ENCODE results near the gene MCF2L.
"Not testable (repeated sequence)": the region's sequence is repeated elsewhere in the genome, so short reads cannot be mapped to it uniquely, and the experiment has no call there.

The MCF2L gene

GRCh38 chr13:113050734-113051431, 81.9 kb downstream of the MCF2L start:
- Mint-ChIP-seq H3K9me3 (no peaks in the 10 kb centered on the region), H3K36me3 (ENCODE audit: insufficient read depth) (no peaks in the 10 kb centered on the region), H3K4me1 (ENCODE audit: low read depth in 2 of 2) (peaks cover 0 to 1% of the 10 kb centered on the region in 2 donors), H3K27me3 (no peaks in the 10 kb centered on the region), H3K4me3 (no peak overlapping the region), H3K27ac (no peak overlapping the region)
- ATAC-seq (replicated peaks) (no peak), DNase-seq (no peak)

GRCh38 chr13:113051641-113052040, 82.6 kb downstream of the MCF2L start:
- no peak for DNase-seq
- ATAC-seq (replicated peaks) = no peak
- Mint-ChIP-seq H3K36me3 (ENCODE audit: insufficient read depth) (no peaks in the 10 kb centered on the region), H3K9me3 (no peaks in the 10 kb centered on the region), H3K4me1 (ENCODE audit: low read depth in 2 of 2) (peaks cover 0 to 1% of the 10 kb centered on the region in 2 donors), H3K4me3 (no peak overlapping the region), H3K27ac (no peak overlapping the region), H3K27me3 (no peaks in the 10 kb centered on the region)

- Mint-ChIP-seq H3K4me1 (ENCODE audit: low read depth in 2 of 2) (peaks cover 0 to 1% of the 10 kb centered on the region in 2 donors), H3K36me3 (ENCODE audit: insufficient read depth) (no peaks in the 10 kb centered on the region), H3K27me3 (no peaks in the 10 kb centered on the region), H3K4me3 (no peak overlapping the region), H3K27ac (no peak overlapping the region), H3K9me3 (no peaks in the 10 kb centered on the region)
- no peak for DNase-seq
- ATAC-seq (replicated peaks) = no peak
These were observed 83.2 kb downstream of the MCF2L start for GRCh38 chr13:113052206-113052605.

- Mint-ChIP-seq H3K4me3 (no peak overlapping the region), H3K27me3 (no peaks in the 10 kb centered on the region), H3K36me3 (ENCODE audit: insufficient read depth) (no peaks in the 10 kb centered on the region), H3K27ac (no peak overlapping the region), H3K9me3 (no peaks in the 10 kb centered on the region), H3K4me1 (ENCODE audit: low read depth in 2 of 2) (peaks cover 0 to 1% of the 10 kb centered on the region in 2 donors)
- ATAC-seq (replicated peaks) = no peak
- no peak for DNase-seq
These were observed 84.0 kb downstream of the MCF2L start for GRCh38 chr13:113052971-113053370.

- no peak overlapping the region for H3K27ac Mint-ChIP-seq
- DNase-seq (no peak), ATAC-seq (replicated peaks) (no peak)
- H3K9me3 Mint-ChIP-seq = no peaks in the 10 kb centered on the region
- H3K4me3 Mint-ChIP-seq = no peak overlapping the region
- no peaks in the 10 kb centered on the region for H3K27me3 Mint-ChIP-seq
- H3K4me1 Mint-ChIP-seq (ENCODE audit: low read depth in 2 of 2) = peaks cover 0 to 1% of the 10 kb centered on the region in 2 donors
- H3K36me3 Mint-ChIP-seq (ENCODE audit: insufficient read depth) = no peaks in the 10 kb centered on the region
These were observed 84.4 kb downstream of the MCF2L start for GRCh38 chr13:113053376-113053775.

- Mint-ChIP-seq H3K4me3 (no peak overlapping the region), H3K4me1 (ENCODE audit: low read depth in 2 of 2) (no peaks in the 10 kb centered on the region), H3K9me3 (no peaks in the 10 kb centered on the region), H3K27me3 (no peaks in the 10 kb centered on the region), H3K36me3 (ENCODE audit: insufficient read depth) (no peaks in the 10 kb centered on the region), H3K27ac (no peak overlapping the region)
- ATAC-seq (replicated peaks) = no peak
- DNase-seq = no peak
These were observed 85.0 kb downstream of the MCF2L start for GRCh38 chr13:113053801-113054604.

GRCh38 chr13:113057084-113057483, 88.1 kb downstream of the MCF2L start:
- Mint-ChIP-seq H3K36me3 (ENCODE audit: insufficient read depth) (no peaks in the 10 kb centered on the region), H3K4me1 (ENCODE audit: low read depth in 2 of 2) (no peaks in the 10 kb centered on the region), H3K4me3 (no peak overlapping the region), H3K9me3 (no peaks in the 10 kb centered on the region), H3K27ac (no peak overlapping the region), H3K27me3 (no peaks in the 10 kb centered on the region)
- DNase-seq (no peak), ATAC-seq (replicated peaks) (no peak)

- H3K4me3 Mint-ChIP-seq; ATAC-seq (replicated peaks); H3K27me3 Mint-ChIP-seq; H3K9me3 Mint-ChIP-seq; H3K27ac Mint-ChIP-seq; DNase-seq; H3K36me3 Mint-ChIP-seq (ENCODE audit: insufficient read depth); H3K4me1 Mint-ChIP-seq (ENCODE audit: low read depth in 2 of 2): not testable (repeated sequence)
These were observed 88.5 kb downstream of the MCF2L start for GRCh38 chr13:113057559-113057958.

- Mint-ChIP-seq H3K27me3 (no peaks in the 10 kb centered on the region), H3K4me3 (no peak overlapping the region), H3K9me3 (no peaks in the 10 kb centered on the region), H3K4me1 (ENCODE audit: low read depth in 2 of 2) (no peaks in the 10 kb centered on the region), H3K36me3 (ENCODE audit: insufficient read depth) (no peaks in the 10 kb centered on the region), H3K27ac (no peak overlapping the region)
- no peak for DNase-seq
- ATAC-seq (replicated peaks) = no peak
These were observed 89.3 kb downstream of the MCF2L start for GRCh38 chr13:113058129-113058987.

GRCh38 chr13:113058988-113059850, 90.2 kb downstream of the MCF2L start:
- Mint-ChIP-seq H3K4me3 (no peak overlapping the region), H3K27ac (no peak overlapping the region), H3K36me3 (ENCODE audit: insufficient read depth) (no peaks in the 10 kb centered on the region), H3K27me3 (no peaks in the 10 kb centered on the region), H3K4me1 (ENCODE audit: low read depth in 2 of 2) (no peaks in the 10 kb centered on the region), H3K9me3 (no peaks in the 10 kb centered on the region)
- ATAC-seq (replicated peaks) (no peak), DNase-seq (no peak)

- Mint-ChIP-seq H3K27ac (no peak overlapping the region), H3K4me3 (no peak overlapping the region), H3K4me1 (ENCODE audit: low read depth in 2 of 2) (no peaks in the 10 kb centered on the region)
These were observed 90.9 kb downstream of the MCF2L start for GRCh38 chr13:113059891-113060290.

GRCh38 chr13:113060557-113061270, 91.7 kb downstream of the MCF2L start:
- no peaks in the 10 kb centered on the region for H3K4me1 Mint-ChIP-seq (ENCODE audit: low read depth in 2 of 2)
- DNase-seq = no peak
- H3K27me3 Mint-ChIP-seq = no peaks in the 10 kb centered on the region
- H3K9me3 Mint-ChIP-seq = no peaks in the 10 kb centered on the region
- no peak overlapping the region for H3K4me3 Mint-ChIP-seq
- H3K27ac Mint-ChIP-seq = no peak overlapping the region
- no peaks in the 10 kb centered on the region for H3K36me3 Mint-ChIP-seq (ENCODE audit: insufficient read depth)
- no peak for ATAC-seq (replicated peaks)

More at GRCh38 chr13:113059891-113060290, 90.9 kb downstream of the MCF2L start:
- Mint-ChIP-seq H3K27me3 (no peaks in the 10 kb centered on the region), H3K9me3 (no peaks in the 10 kb centered on the region), H3K36me3 (ENCODE audit: insufficient read depth) (no peaks in the 10 kb centered on the region)
- no peak for ATAC-seq (replicated peaks)
- DNase-seq = no peak
